Neuronal stem cell (in vitro differentiated cells): ENCODE measurements around the gene RBM4B.

Experiments used
- DNase-seq: peaks from one replicate; pipeline ENCODE4 v3.0.0-alpha.2; 2013; ENCODE audit warnings: low spot score
- H2AFZ ChIP-seq: one replicate; pipeline ENCODE4 v1.6.1; 2013; ENCODE audit warnings: mild to moderate bottlenecking, low read length, inconsistent platforms
- H2AK5ac ChIP-seq: 2 replicates; pipeline ENCODE4 v1.6.1; 2013; ENCODE audit warnings: low read depth, mild to moderate bottlenecking, inconsistent platforms, low read length, moderate library complexity, mixed read lengths
- H2BK120ac ChIP-seq: 2 replicates; pipeline ENCODE4 v1.6.1; 2013; ENCODE audit warnings: low read depth, mild to moderate bottlenecking, inconsistent platforms, low read length, moderate library complexity, mixed read lengths
- H2BK12ac ChIP-seq: one replicate; pipeline ENCODE4 v1.6.1; 2013; ENCODE audit warnings: low read length, inconsistent platforms
- H2BK15ac ChIP-seq: 2 replicates; pipeline ENCODE4 v1.6.1; 2013; ENCODE audit warnings: mild to moderate bottlenecking, low read length, inconsistent platforms, mixed read lengths
- H2BK5ac ChIP-seq: one replicate; pipeline ENCODE4 v1.6.1; 2013; ENCODE audit warnings: inconsistent platforms, mild to moderate bottlenecking, low read length, moderate library complexity
- H3K14ac ChIP-seq: one replicate; pipeline ENCODE4 v1.6.1; 2013; ENCODE audit warnings: low read length, inconsistent platforms
- H3K18ac ChIP-seq: 2 replicates; pipeline ENCODE4 v1.6.1; 2013; ENCODE audit warnings: low read length, inconsistent platforms
- H3K23ac ChIP-seq: 2 replicates; pipeline ENCODE4 v1.6.1; 2013; ENCODE audit warnings: low read depth, mild to moderate bottlenecking, mixed read lengths, low read length, inconsistent platforms; ENCODE audit not compliant: poor library complexity
- H3K27ac ChIP-seq: replicated peaks from 3 replicates; pipeline ENCODE4 v1.5.1; 2013; ENCODE audit warnings: low read length, inconsistent platforms
- H3K27me3 ChIP-seq, 3 experiments: 2 replicates each; pipeline ENCODE4 v1.6.1; 2013; ENCODE audit warnings: low read length in 3 of 3, mild to moderate bottlenecking in 2 of 3, inconsistent platforms in 1 of 3, low read depth in 1 of 3, mixed read lengths in 1 of 3, moderate library complexity in 1 of 3; ENCODE audit not compliant: control insufficient read depth in 3 of 3, insufficient read depth in 3 of 3
- H3K36me3 ChIP-seq, 2 donors: replicated peaks in 1 of 2; 2 replicates each; pipeline ENCODE4 v1.6.1; 2013; ENCODE audit warnings: low read length in 2 of 2; ENCODE audit not compliant: control insufficient read depth in 2 of 2, insufficient read depth in 2 of 2
- H3K4ac ChIP-seq: 2 replicates; pipeline ENCODE4 v1.6.1; 2013; ENCODE audit warnings: inconsistent platforms, mild to moderate bottlenecking, low read length, moderate library complexity
- H3K4me1 ChIP-seq, 2 donors: 1 replicate in 1 of 2; 2 replicates in 1 of 2; pipeline ENCODE4 v1.6.1; 2013; ENCODE audit warnings: low read length in 2 of 2, low read depth in 1 of 2; ENCODE audit not compliant: control insufficient read depth in 2 of 2, insufficient read depth in 1 of 2
- H3K4me2 ChIP-seq: one replicate; pipeline ENCODE4 v1.6.1; 2013; ENCODE audit warnings: mild to moderate bottlenecking, low read length, inconsistent platforms; ENCODE audit not compliant: insufficient read depth, poor library complexity, severe bottlenecking
- H3K4me3 ChIP-seq, 2 donors: 2 replicates each; pipeline ENCODE4 v1.5.1; 2013; ENCODE audit warnings: low read length in 2 of 2, mild to moderate bottlenecking in 2 of 2, inconsistent platforms in 1 of 2, moderate library complexity in 1 of 2
- H3K79me1 ChIP-seq: one replicate; pipeline ENCODE4 v1.6.1; 2013; ENCODE audit warnings: low read depth, mild to moderate bottlenecking, inconsistent platforms, low read length, moderate library complexity
- H3K9ac ChIP-seq: one replicate; pipeline ENCODE4 v1.6.1; 2013; ENCODE audit warnings: mild to moderate bottlenecking, low read depth, low read length, inconsistent platforms; ENCODE audit not compliant: poor library complexity
- H3K9me3 ChIP-seq, 2 donors: replicated peaks in 1 of 2; 2 replicates each; pipeline versions ENCODE3 to v1.6.1; 2013; ENCODE audit warnings: low read length in 2 of 2, mild to moderate bottlenecking in 2 of 2, inconsistent platforms in 1 of 2, low read depth in 1 of 2, mixed read lengths in 1 of 2, moderate library complexity in 1 of 2; ENCODE audit not compliant: control insufficient read depth in 2 of 2, insufficient read depth in 1 of 2
- H4K8ac ChIP-seq: one replicate; pipeline ENCODE4 v1.6.1; 2013; ENCODE audit warnings: low read depth, mild to moderate bottlenecking, inconsistent platforms, low read length, moderate library complexity
- H4K91ac ChIP-seq: one replicate; pipeline ENCODE4 v1.6.1; 2013; ENCODE audit warnings: low read length, low read depth, mild to moderate bottlenecking, inconsistent platforms; ENCODE audit not compliant: poor library complexity
- WGBS, 2 donors: extraction: QIAGEN DNeasy Blood & Tissue Kit; methylation state at CpG; one replicate each; pipeline ENCODE4 v1.1.7; 2013; ENCODE audit warnings: missing lambda C conversion rate in 2 of 2, mixed read lengths in 1 of 2; ENCODE audit not compliant: insufficient read length in 2 of 2, insufficient replicate concordance in 1 of 2; ENCODE audit errors: extremely low coverage in 2 of 2; 5-methylcytosine and 5-hydroxymethylcytosine counted together

The RBM4B gene

DNA sequence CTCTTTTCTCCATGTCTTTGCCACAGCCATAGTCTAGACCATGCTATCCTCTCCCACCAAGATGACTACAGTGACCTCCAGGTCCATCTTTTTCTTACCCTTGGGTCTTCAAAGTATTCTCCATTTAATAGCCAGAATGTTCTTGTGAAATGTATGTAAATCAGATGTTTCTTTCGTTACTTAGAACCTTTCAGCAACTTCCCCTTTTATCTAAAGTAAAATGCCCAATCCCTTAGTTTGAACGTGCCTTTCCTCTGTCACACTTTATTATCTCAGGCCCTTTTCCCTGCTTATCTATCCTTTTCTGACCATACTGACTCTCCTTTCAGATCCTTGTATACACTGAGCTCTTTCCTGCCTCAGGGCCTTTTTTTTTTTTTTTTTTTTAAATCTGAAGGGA is 17.9 kb downstream of the RBM4B start:
- WGBS, 2 donors, result no CpG with 5 or more reads among the region's 2 CpGs
- Histone ChIP-seq H2BK15ac (no peak overlapping the region), H3K27me3 (no peaks in the 10 kb centered on the region), H3K4me1 (no peaks in the 10 kb centered on the region), H3K27ac (no peak overlapping the region), H3K9ac (no peak overlapping the region), H3K79me1 (no peaks in the 10 kb centered on the region), H3K9me3 (no peaks in the 10 kb centered on the region), H3K4me3 (no peak overlapping the region), H2AFZ (no peak overlapping the region), H3K14ac (no peak overlapping the region), H2BK12ac (no peak overlapping the region), H2BK5ac (no peak overlapping the region), H2AK5ac (no peak overlapping the region), H3K18ac (no peak overlapping the region), H3K36me3 (peaks cover 16 to 91% of the 10 kb centered on the region in 2 donors), H3K4me2 (no peak overlapping the region), H2BK120ac (no peak overlapping the region), H4K91ac (no peak overlapping the region), H4K8ac (no peak overlapping the region), H3K23ac (no peak overlapping the region), H3K4ac (no peak overlapping the region)
- DNase-seq, result no peak

DNA sequence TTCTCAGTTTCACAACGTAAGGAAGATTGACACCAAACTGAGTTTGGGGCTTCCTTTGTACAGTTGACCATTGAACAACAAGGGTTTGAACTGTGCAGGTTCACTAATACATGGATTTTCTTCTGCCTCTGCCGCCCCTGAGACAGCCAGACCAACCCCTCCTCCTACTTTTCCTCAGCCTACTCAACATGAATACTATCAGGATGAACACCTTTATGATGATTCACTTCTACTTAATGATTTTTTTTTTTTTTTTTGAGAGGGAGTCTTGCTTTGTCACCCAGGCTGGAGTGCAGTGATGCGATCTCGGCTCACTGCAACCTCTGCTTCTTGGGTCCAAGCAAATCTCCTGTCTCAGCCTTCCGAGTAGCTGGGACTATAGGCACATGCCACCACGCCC is 24.6 kb downstream of the RBM4B start:
- no peak overlapping the region for H2BK5ac ChIP-seq
- H3K9ac ChIP-seq, result no peak overlapping the region
- WGBS, 2 donors, result no CpG with 5 or more reads among the region's 6 CpGs
- H3K4me3 ChIP-seq, result no peak overlapping the region
- H2BK15ac ChIP-seq, result no peak overlapping the region
- H2BK12ac ChIP-seq, result no peak overlapping the region
- H3K27ac ChIP-seq, result no peak overlapping the region
- H3K27me3 ChIP-seq, result no peaks in the 10 kb centered on the region
- H3K23ac ChIP-seq, result no peak overlapping the region
- H4K8ac ChIP-seq, result no peak overlapping the region
- H2BK120ac ChIP-seq, result no peak overlapping the region
- no peak overlapping the region for H3K4me2 ChIP-seq
- no peaks in the 10 kb centered on the region for H3K9me3 ChIP-seq
- H3K14ac ChIP-seq, result no peak overlapping the region
- DNase-seq, result no peak
- H2AFZ ChIP-seq, result no peak overlapping the region
- peaks cover 31 to 90% of the 10 kb centered on the region in 2 donors for H3K36me3 ChIP-seq
- H3K79me1 ChIP-seq, result peaks cover 2% of the 10 kb centered on the region
- no peaks in the 10 kb centered on the region for H3K4me1 ChIP-seq
- no peak overlapping the region for H3K18ac ChIP-seq
- H2AK5ac ChIP-seq, result no peak overlapping the region
- no peak overlapping the region for H4K91ac ChIP-seq
- H3K4ac ChIP-seq, result no peak overlapping the region

DNA sequence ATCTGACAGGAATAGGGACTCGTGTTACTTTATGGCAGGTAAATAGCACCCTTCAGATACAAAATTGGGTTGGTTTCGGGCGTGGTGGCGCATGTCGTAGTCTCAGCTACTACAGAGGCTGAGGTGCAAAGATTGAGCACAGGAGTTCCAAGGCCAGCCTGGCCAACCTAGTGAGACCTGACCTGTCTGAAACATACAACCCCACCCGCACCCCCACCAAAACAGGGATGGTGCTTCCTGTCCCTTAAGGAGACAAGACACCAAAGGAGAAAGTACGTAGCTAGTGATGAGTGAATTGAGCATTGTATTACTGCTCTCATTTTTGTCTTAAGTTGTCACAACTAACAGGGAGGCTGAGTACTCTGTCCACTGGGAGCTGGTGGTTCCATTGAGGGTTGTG is 25.0 kb downstream of the RBM4B start:
- H3K9ac ChIP-seq, result no peak overlapping the region
- no peak overlapping the region for H2BK120ac ChIP-seq
- no peak overlapping the region for H3K4me3 ChIP-seq
- no peak overlapping the region for H2AK5ac ChIP-seq
- no CpG with 5 or more reads among the region's 7 CpGs for WGBS, 2 donors
- H3K79me1 ChIP-seq, result peaks cover 2% of the 10 kb centered on the region
- H4K8ac ChIP-seq, result no peak overlapping the region
- no peak overlapping the region for H2BK12ac ChIP-seq
- H2AFZ ChIP-seq, result no peak overlapping the region
- H3K4ac ChIP-seq, result no peak overlapping the region
- no peak overlapping the region for H2BK15ac ChIP-seq
- no peak overlapping the region for H3K4me2 ChIP-seq
- no peak overlapping the region for H2BK5ac ChIP-seq
- no peak overlapping the region for H3K27ac ChIP-seq
- no peak overlapping the region for H3K14ac ChIP-seq
- no peaks in the 10 kb centered on the region for H3K4me1 ChIP-seq
- H3K36me3 ChIP-seq, result peaks cover 31 to 90% of the 10 kb centered on the region in 2 donors
- H4K91ac ChIP-seq, result no peak overlapping the region
- H3K9me3 ChIP-seq, result no peaks in the 10 kb centered on the region
- H3K27me3 ChIP-seq, result no peaks in the 10 kb centered on the region
- H3K23ac ChIP-seq, result no peak overlapping the region
- H3K18ac ChIP-seq, result no peak overlapping the region
- no peak for DNase-seq

DNA sequence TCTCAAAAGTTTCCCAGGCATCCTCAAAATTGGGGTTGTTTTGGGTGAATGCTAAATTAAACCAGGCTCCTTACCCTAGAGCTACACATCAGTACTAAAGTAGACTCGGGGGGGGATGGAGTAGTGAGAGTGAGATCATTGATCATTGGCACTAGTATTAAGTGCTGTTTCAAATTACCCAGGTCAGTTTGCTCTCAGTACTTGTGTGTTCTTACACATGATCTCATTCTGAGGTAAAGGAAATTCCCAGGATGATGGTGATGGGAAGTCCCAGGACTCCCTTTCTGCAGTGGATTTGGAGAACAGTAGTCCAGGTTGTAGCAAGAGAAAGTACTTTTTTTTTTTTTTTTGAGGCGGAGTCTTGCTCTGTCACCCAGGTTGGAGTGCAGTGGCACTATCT is 26.7 kb downstream of the RBM4B start:
- H2BK5ac ChIP-seq, result no peak overlapping the region
- peak overlapping the region; percentile 9 for H3K27ac ChIP-seq
- peaks cover 44 to 91% of the 10 kb centered on the region in 2 donors for H3K36me3 ChIP-seq
- no CpG with 5 or more reads among the region's 2 CpGs for WGBS, 2 donors
- no peak overlapping the region for H4K91ac ChIP-seq
- no peak overlapping the region for H3K23ac ChIP-seq
- H3K79me1 ChIP-seq, result peaks cover 2% of the 10 kb centered on the region
- no peaks in the 10 kb centered on the region for H3K4me1 ChIP-seq
- H4K8ac ChIP-seq, result no peak overlapping the region
- H3K9me3 ChIP-seq, result no peaks in the 10 kb centered on the region
- H3K27me3 ChIP-seq, result no peaks in the 10 kb centered on the region
- no peak overlapping the region for H2AK5ac ChIP-seq
- no peak overlapping the region for H3K4ac ChIP-seq
- H2BK120ac ChIP-seq, result no peak overlapping the region
- DNase-seq, result no peak
- no peak overlapping the region for H2BK15ac ChIP-seq
- no peak overlapping the region for H2AFZ ChIP-seq
- H2BK12ac ChIP-seq, result no peak overlapping the region
- no peak overlapping the region for H3K18ac ChIP-seq
- no peak overlapping the region for H3K9ac ChIP-seq
- no peak overlapping the region for H3K14ac ChIP-seq
- H3K4me2 ChIP-seq, result no peak overlapping the region
- no peak overlapping the region for H3K4me3 ChIP-seq
